Liver (tissue), 9 donors: ENCODE measurements around the gene KPNB1. TPM values are rescaled to one million over a fixed set of nuclear protein-coding genes. Genes with fewer than 3 reads are reported as not detected.
A peak's percentile ranks its signal among the peaks of the same experiment; 100 is the strongest.

Source experiments
- DNase-seq: peaks from one replicate; pipeline ENCODE4 v3.0.0-alpha.2; 2017; ENCODE audit warnings: low spot score
- H3K27ac ChIP-seq, 2 donors: one replicate each; pipeline ENCODE4 v1.7.0; 2013; ENCODE audit warnings: inconsistent platforms in 2 of 2, low read length in 2 of 2, control low read depth in 1 of 2, low read depth in 1 of 2, mild to moderate bottlenecking in 1 of 2
- H3K27me3 ChIP-seq, 4 donors: one replicate each; pipeline versions ENCODE4 v1.6.1 to v1.7.0; 2013; ENCODE audit warnings: low read length in 3 of 4, inconsistent platforms in 1 of 4, mild to moderate bottlenecking in 1 of 4, moderate library complexity in 1 of 4; ENCODE audit not compliant: control insufficient read depth in 4 of 4, insufficient read depth in 4 of 4
- H3K36me3 ChIP-seq, 4 donors: one replicate each; pipeline versions ENCODE4 v1.6.1 to v1.7.0; 2013; ENCODE audit warnings: low read length in 3 of 4, mild to moderate bottlenecking in 3 of 4, low read depth in 1 of 4, moderate library complexity in 1 of 4; ENCODE audit not compliant: control insufficient read depth in 4 of 4, insufficient read depth in 3 of 4
- H3K4me1 ChIP-seq, 4 donors: one replicate each; pipeline versions ENCODE4 v1.6.1 to v1.7.0; 2013; ENCODE audit warnings: low read length in 3 of 4, mild to moderate bottlenecking in 3 of 4, moderate library complexity in 1 of 4; ENCODE audit not compliant: control insufficient read depth in 4 of 4, insufficient read depth in 4 of 4
- H3K4me3 ChIP-seq, 3 donors: one replicate each; pipeline versions ENCODE4 v1.6.1 to v1.7.0; 2013; ENCODE audit warnings: low read length in 3 of 3, control low read depth in 1 of 3, low read depth in 1 of 3, mild to moderate bottlenecking in 1 of 3
- H3K9ac ChIP-seq, 2 donors: one replicate each; pipeline ENCODE4 v1.7.0; 2013; ENCODE audit warnings: low read length in 2 of 2, mild to moderate bottlenecking in 2 of 2, moderate library complexity in 2 of 2, control low read depth in 1 of 2, low read depth in 1 of 2
- H3K9me3 ChIP-seq, 4 donors: one replicate each; pipeline versions ENCODE4 v1.6.1 to v1.7.0; 2013; ENCODE audit warnings: low read length in 3 of 4; ENCODE audit not compliant: control insufficient read depth in 4 of 4
- FOXA1 ChIP-seq: IDR thresholded peaks from 2 replicates; pipeline ENCODE4 v1.6.1; 2016; ENCODE audit warnings: antibody characterized with exemption
- FOXA2 ChIP-seq: IDR thresholded peaks from 2 replicates; pipeline ENCODE4 v1.6.1; 2016; ENCODE audit warnings: antibody characterized with exemption
- HNF4A ChIP-seq, 2 donors: conservative IDR thresholded peaks; 2 replicates each; pipeline ENCODE4 v1.6.1; 2016; ENCODE audit warnings: antibody characterized with exemption in 2 of 2, mild to moderate bottlenecking in 2 of 2
- HNF4G ChIP-seq: IDR thresholded peaks from 2 replicates; pipeline ENCODE4 v1.6.1; 2016; ENCODE audit warnings: antibody characterized with exemption
- JUND ChIP-seq, 2 donors: IDR thresholded peaks; 2 replicates each; pipeline ENCODE4 v1.6.1; 2016; ENCODE audit warnings: antibody characterized with exemption in 2 of 2
- MAX ChIP-seq: IDR thresholded peaks from 2 replicates; pipeline ENCODE4 v1.6.1; 2016; ENCODE audit warnings: antibody characterized with exemption
- RAD21 ChIP-seq, 2 donors: IDR thresholded peaks; 2 replicates each; pipeline ENCODE4 v1.6.1; 2016; ENCODE audit warnings: antibody characterized with exemption in 2 of 2, mild to moderate bottlenecking in 2 of 2
- RXRA ChIP-seq, 2 donors: IDR thresholded peaks; 2 replicates each; pipeline ENCODE4 v1.6.1; 2017 to 2018; ENCODE audit warnings: antibody characterized with exemption in 2 of 2, mild to moderate bottlenecking in 1 of 2
- SP1 ChIP-seq: IDR thresholded peaks from 2 replicates; pipeline ENCODE4 v1.6.1; 2018; ENCODE audit warnings: antibody characterized with exemption, mild to moderate bottlenecking
- TAF1 ChIP-seq: conservative IDR thresholded peaks from 2 replicates; pipeline ENCODE4 v1.6.1; 2016; ENCODE audit warnings: antibody characterized with exemption, mild to moderate bottlenecking
- YY1 ChIP-seq: IDR thresholded peaks from 2 replicates; pipeline ENCODE4 v1.6.1; 2016; ENCODE audit warnings: antibody characterized with exemption, mild to moderate bottlenecking
- ZBTB33 ChIP-seq: IDR thresholded peaks from 2 replicates; pipeline ENCODE4 v1.6.1; 2016; ENCODE audit warnings: antibody characterized with exemption
- WGBS: extraction: QIAGEN DNeasy Blood & Tissue Kit; methylation state at CpG from one replicate; pipeline ENCODE4 v1.1.7; 2013; 5-methylcytosine and 5-hydroxymethylcytosine counted together
- polyA plus RNA-seq, 2 donors: library from polyadenylated mRNA; stranded (reverse) in 1 of 2; unstranded in 1 of 2; fragments of 200-250 nt in 1 of 2; fragments of >200 nt in 1 of 2; fragmentation: Nextera tagmentation in 1 of 2; extraction: Ambion mirVana in 1 of 2; gene quantifications; one replicate each; pipeline versions ENCODE4 v1.2.1 to v1.2.3, GENCODE V29; 2013 to 2015
- total RNA-seq, 2 donors: library from RNA; depleted of rRNA; stranded (reverse); fragments of >200 nt; gene quantifications; one replicate each; pipeline ENCODE4 v1.2.3, GENCODE V29; 2014
- donor health status: healthy.
- donor health status: healthy.
- donor health status: healthy.
- donor health status: healthy.
- donor health status: healthy.

KPNB1 gene
- total and polyA plus RNA-seq, 4 donors, result 27.6 to 114 (median 75.0) TPM

- H3K9ac ChIP-seq, result no peak overlapping the region
- no peak overlapping the region for H3K27ac ChIP-seq
- no peak for DNase-seq
- peaks cover 0 to 11% (median 8%) of the 10 kb centered on the region in 4 donors for H3K4me1 ChIP-seq
- peak; percentile 35 for TF ChIP-seq FOXA1
- no peak for TF ChIP-seq MAX
- peak; percentile 67 for TF ChIP-seq FOXA2
- H3K36me3 ChIP-seq, result peaks cover 2 to 29% (median 26%) of the 10 kb centered on the region in 4 donors
- H3K27me3 ChIP-seq, result no peaks in the 10 kb centered on the region
- WGBS, result 80% methylated on average over 3 of the region's 3 CpGs
- H3K4me3 ChIP-seq, result no peak overlapping the region
- no peaks in the 10 kb centered on the region for H3K9me3 ChIP-seq
Measured at GRCh38 chr17:47620503-47621245, 29.0 kb upstream of the KPNB1 start.

- DNase-seq, result no peak
- Histone ChIP-seq H3K36me3 (peaks cover 2 to 29% (median 26%) of the 10 kb centered on the region in 4 donors), H3K4me3 (no peak overlapping the region), H3K4me1 (peaks cover 0 to 11% (median 8%) of the 10 kb centered on the region in 4 donors), H3K9me3 (no peaks in the 10 kb centered on the region), H3K9ac (no peak overlapping the region), H3K27me3 (no peaks in the 10 kb centered on the region), H3K27ac (no peak overlapping the region)
- WGBS, result 86% methylated on average over 9 of the region's 9 CpGs
- TF ChIP-seq FOXA2 (no peak), ZBTB33 (no peak), JUND (IDR thresholded peaks at IDR 0.05) (no peak), SP1 (no peak), YY1 (no peak)
Measured at GRCh38 chr17:47621293-47622179, 28.2 kb upstream of the KPNB1 start.

- H3K36me3 ChIP-seq, result peaks cover 2 to 29% (median 24%) of the 10 kb centered on the region in 4 donors
- 77% methylated on average over 2 of the region's 2 CpGs for WGBS
Measured at GRCh38 chr17:47622180-47622549, 27.6 kb upstream of the KPNB1 start.

GRCh38 chr17:47624727-47625068, 25.0 kb upstream of the KPNB1 start:
- no peak overlapping the region for H3K27ac ChIP-seq
- DNase-seq, result no peak
- no peaks in the 10 kb centered on the region for H3K9me3 ChIP-seq
- H3K4me3 ChIP-seq, result no peak overlapping the region
- H3K27me3 ChIP-seq, result no peaks in the 10 kb centered on the region
- peak in 1 of 2 donors; percentile 37 for TF ChIP-seq RXRA (IDR thresholded peaks at IDR 0.05)
- TF ChIP-seq HNF4G, result no peak
- no peak for TF ChIP-seq TAF1
- TF ChIP-seq HNF4A (conservative IDR thresholded peaks at IDR 0.05), result peak; percentile 23 to 66
- TF ChIP-seq SP1, result peak; percentile 36
- TF ChIP-seq RAD21 (IDR thresholded peaks at IDR 0.05), result peak in 1 of 2 donors; percentile 9
- H3K4me1 ChIP-seq, result peaks cover 0 to 11% (median 8%) of the 10 kb centered on the region in 4 donors
- H3K36me3 ChIP-seq, result peaks cover 2 to 16% (median 12%) of the 10 kb centered on the region in 4 donors
- 21% methylated on average over 1 of the region's 1 CpG for WGBS
- H3K9ac ChIP-seq, result no peak overlapping the region

More at GRCh38 chr17:47622180-47622549, 27.6 kb upstream of the KPNB1 start:
- Histone ChIP-seq H3K9ac (no peak overlapping the region), H3K4me3 (no peak overlapping the region), H3K9me3 (no peaks in the 10 kb centered on the region), H3K27ac (no peak overlapping the region), H3K27me3 (no peaks in the 10 kb centered on the region), H3K4me1 (peaks cover 0 to 11% (median 8%) of the 10 kb centered on the region in 4 donors)
- no peak for DNase-seq
- TF ChIP-seq SP1, result no peak
- TF ChIP-seq FOXA1, result no peak
- TF ChIP-seq FOXA2, result no peak
